ENCODE measurements around the gene IER5. TPM values are rescaled to one million over a fixed set of nuclear protein-coding genes. Genes with fewer than 3 reads are reported as not detected.

Gene IER5
- total RNA-seq, 1 donor from 2014 or later, result 32.0 TPM

DNA sequence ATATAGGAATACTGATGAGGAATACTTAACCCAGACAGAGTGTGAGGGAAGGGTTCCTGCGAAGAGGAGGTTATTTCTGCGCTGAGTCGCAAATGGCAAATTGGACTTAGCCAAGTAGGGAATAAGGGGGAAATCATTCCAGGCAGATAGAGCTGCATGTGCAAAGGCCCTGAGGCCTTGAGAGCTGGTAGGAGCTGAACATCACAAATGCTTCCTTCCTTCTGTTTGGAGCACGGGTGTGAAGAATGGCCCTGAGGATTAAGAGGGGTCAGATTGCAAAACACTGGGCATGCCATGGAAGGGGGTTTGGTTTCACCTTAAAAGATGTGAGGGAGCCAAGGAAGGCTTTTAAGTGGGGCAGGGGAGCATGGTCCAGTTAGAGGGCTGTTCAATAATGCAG is 12.4 kb downstream of the IER5 start:
- no peak overlapping the region for H3K4me3 ChIP-seq
- DNase-seq, result no peak
- no peaks in the 10 kb centered on the region for H3K9me3 ChIP-seq
- intact Hi-C loops (cut with DNase I), result no loop called here
- H3K27ac ChIP-seq, result no peak overlapping the region
- ATAC-seq, result no peak
- no peaks in the 10 kb centered on the region for H3K36me3 ChIP-seq
- no peaks in the 10 kb centered on the region for H3K27me3 ChIP-seq
- TF ChIP-seq, protein P1, sequence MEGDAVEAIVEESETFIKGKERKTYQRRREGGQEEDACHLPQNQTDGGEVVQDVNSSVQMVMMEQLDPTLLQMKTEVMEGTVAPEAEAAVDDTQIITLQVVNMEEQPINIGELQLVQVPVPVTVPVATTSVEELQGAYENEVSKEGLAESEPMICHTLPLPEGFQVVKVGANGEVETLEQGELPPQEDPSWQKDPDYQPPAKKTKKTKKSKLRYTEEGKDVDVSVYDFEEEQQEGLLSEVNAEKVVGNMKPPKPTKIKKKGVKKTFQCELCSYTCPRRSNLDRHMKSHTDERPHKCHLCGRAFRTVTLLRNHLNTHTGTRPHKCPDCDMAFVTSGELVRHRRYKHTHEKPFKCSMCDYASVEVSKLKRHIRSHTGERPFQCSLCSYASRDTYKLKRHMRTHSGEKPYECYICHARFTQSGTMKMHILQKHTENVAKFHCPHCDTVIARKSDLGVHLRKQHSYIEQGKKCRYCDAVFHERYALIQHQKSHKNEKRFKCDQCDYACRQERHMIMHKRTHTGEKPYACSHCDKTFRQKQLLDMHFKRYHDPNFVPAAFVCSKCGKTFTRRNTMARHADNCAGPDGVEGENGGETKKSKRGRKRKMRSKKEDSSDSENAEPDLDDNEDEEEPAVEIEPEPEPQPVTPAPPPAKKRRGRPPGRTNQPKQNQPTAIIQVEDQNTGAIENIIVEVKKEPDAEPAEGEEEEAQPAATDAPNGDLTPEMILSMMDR (IDR thresholded peaks at IDR 0.05), result no peak
- H3K4me1 ChIP-seq, result peaks cover 71% of the 10 kb centered on the region

DNA sequence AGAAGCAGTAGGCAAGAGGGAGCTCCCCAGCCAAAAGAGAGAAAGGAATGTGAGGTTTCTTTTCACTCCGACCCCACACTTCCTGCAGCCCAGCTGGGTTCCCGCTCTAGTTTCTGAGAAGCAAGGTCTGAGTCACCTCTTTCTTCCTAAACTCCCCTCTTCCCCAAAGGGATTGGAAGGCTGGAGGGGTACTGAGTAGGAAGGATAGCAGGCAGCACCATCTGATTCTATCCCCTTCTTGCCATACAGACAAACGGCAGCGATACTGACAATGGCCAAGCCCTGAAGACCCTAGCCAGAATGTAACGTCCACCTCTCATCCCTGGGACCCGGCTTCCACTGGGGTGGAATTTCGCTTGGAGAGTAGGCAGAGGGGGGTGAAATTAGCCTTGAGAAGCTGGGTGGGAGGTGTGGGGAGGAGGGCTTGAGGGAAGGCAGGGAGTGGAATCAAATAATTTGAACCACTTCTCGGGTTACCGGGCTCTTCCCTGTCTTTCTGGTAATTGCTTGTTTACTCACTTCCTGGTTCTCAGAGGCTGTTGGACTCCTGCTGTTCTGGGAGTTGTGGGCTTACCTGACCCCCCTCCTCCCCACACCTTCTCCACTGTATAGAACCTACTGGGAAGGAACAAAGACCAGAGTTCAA is 13.2 kb downstream of the IER5 start:
- Histone ChIP-seq H3K27ac (no peak overlapping the region), H3K4me3 (no peak overlapping the region), H3K36me3 (no peaks in the 10 kb centered on the region), H3K9me3 (no peaks in the 10 kb centered on the region), H3K4me1 (peaks cover 73% of the 10 kb centered on the region), H3K27me3 (no peaks in the 10 kb centered on the region)
- ATAC-seq, result no peak
- intact Hi-C loops (cut with DNase I), result no loop called here
- TF ChIP-seq, protein P1 (IDR thresholded peaks at IDR 0.05), result no peak
- DNase-seq, result no peak

DNA sequence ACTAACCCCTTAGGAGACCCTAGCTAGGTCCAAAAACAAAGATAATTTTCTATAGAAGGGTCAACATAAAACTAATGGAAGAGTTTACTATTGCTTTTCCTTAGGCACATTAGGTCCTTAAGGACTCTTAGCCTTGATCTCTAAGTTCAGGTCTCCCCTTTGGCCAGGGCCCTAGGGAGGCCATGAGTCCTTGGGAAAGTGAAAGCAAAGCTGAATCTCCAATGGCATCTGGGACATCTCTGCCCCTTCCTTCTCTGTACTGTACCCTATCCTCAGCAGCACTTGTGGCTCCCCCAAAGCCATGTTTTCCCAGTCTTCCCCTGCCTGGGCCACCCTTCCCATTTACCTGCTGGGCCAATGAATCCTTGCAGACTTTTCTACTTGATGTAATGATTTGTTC is 14.3 kb downstream of the IER5 start:
- no peaks in the 10 kb centered on the region for H3K9me3 ChIP-seq
- no peaks in the 10 kb centered on the region for H3K36me3 ChIP-seq
- ATAC-seq, result no peak
- no peak overlapping the region for H3K27ac ChIP-seq
- no peak overlapping the region for H3K4me3 ChIP-seq
- H3K27me3 ChIP-seq, result no peaks in the 10 kb centered on the region
- peaks cover 70% of the 10 kb centered on the region for H3K4me1 ChIP-seq
- TF ChIP-seq, protein P1 (IDR thresholded peaks at IDR 0.05), result no peak
- DNase-seq, result no peak
- intact Hi-C loops (cut with DNase I), result no loop called here

DNA sequence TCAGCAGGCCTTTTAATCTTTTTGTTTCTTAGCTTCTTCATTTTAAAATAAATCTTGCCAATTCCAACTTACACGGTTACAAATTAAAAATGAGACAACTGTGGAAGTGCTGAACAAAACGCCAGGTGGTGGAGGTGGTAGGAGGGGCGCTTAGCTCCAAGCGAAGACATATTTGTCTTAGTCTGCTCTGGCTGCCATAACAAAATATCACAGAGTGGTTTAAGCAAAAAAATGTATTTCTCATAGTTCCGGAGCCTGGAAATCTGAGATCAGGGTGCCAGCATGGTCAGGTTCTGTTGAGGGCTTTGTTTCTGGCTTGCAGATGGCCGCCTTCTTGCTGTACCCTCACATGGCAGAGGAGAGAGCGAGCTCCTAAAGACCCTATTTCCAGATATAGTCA is 14.9 kb downstream of the IER5 start:
- Histone ChIP-seq H3K4me3 (no peak overlapping the region), H3K4me1 (peaks cover 70% of the 10 kb centered on the region), H3K27me3 (no peaks in the 10 kb centered on the region), H3K36me3 (no peaks in the 10 kb centered on the region), H3K27ac (no peak overlapping the region), H3K9me3 (no peaks in the 10 kb centered on the region)
- TF ChIP-seq, protein P1 (IDR thresholded peaks at IDR 0.05), result no peak
- ATAC-seq, result no peak
- intact Hi-C loops (cut with DNase I), result no loop called here
- no peak for DNase-seq

DNA sequence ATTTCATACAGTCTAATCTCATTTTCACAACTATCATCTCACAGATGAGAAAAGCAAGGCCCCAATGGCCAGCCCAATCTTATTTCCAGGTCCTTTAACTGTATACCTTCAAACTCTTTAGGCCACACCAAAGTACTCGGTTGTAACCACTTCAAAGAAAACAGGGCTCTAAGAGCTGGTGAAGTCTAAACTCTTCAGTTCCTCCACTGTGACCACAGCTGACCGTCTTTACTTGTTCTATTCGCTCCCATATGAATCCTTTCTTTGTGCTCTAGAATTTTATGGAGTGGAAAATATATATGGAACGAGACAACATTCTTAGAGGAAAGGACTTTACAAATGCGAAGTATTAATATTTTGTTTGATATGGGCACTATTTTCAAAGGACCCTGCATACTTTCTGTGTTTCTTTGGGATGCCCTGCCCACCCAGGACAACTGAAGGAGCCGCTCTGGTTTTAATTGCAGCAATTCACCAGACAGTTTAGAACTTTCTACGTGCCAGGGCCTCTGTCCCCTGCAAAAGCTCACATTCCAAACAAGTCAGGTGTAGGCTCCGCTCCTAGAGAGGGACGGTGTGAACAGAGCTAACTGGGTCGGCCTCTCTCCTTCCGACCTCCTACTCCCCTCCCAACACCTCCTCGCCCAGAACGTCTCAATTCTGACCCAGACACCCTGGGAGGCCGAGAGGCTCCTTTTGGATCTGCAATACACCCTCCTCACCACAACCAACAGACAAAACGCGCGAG is 15.7 kb downstream of the IER5 start:
- peaks cover 62% of the 10 kb centered on the region for H3K4me1 ChIP-seq
- intact Hi-C loops (cut with DNase I), result no loop called here
- H3K27ac ChIP-seq, result peak overlapping the region; percentile 90
- no peaks in the 10 kb centered on the region for H3K9me3 ChIP-seq
- no peak for DNase-seq
- H3K4me3 ChIP-seq, result peak overlapping the region; percentile 82
- peak; percentile 14 for ATAC-seq
- TF ChIP-seq, protein P1 (IDR thresholded peaks at IDR 0.05), result no peak
- no peaks in the 10 kb centered on the region for H3K36me3 ChIP-seq
- no peaks in the 10 kb centered on the region for H3K27me3 ChIP-seq
